ENCODE measurements around the gene PRTFDC1. TPM values are rescaled to one million over a fixed set of nuclear protein-coding genes. Genes with fewer than 3 reads are reported as not detected.

The PRTFDC1 gene
- total RNA-seq, 1 experiment from 2014 or later = 83.2 TPM

DNA sequence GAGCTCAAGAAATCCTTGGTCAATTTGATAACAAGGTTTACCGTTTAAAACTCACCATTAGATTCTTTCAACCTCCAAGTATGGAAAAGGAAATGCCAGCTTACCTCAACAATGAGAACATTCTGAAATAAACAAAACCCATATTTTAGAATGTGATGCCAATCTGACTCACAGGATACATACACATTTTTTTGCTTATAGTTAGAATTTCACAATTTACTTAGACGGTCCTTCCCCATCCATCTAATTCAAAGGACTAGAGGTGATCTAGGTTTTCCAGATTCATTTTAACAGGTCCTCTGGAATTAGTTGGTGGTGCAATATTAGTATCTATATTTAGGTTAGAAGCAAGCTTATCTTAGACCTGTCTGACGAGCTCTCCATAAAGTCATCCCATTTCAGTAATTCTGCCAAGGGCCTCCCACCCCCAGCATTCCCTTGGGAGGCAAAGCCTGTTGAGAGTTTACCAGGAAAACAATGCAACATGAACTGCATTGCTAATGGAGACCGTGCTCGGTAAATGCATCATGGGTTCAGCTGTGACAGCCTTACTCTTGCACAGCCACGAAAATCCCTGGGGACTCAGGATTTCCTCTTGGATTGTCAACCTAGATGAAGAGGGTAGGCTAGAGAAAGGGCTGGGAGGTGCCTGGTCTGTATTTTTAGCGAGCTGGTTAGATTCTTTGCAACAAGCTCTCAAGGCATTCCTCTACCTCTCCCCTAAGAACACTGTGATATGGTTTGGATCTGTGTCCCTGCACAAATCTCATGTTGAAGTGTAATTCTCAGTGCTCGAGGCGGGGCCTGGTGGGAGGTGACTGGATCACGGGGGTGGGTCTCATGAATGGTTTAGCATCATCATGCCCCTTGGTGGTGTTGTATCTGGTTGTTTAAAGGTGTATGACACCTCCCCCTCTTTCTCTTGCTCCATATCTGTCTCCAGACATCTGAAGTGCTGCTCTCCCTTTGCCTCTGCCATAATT, 93.8 kb downstream of the PRTFDC1 start:
- no peak overlapping the region for H3K27ac Mint-ChIP-seq (ENCODE audit: unreplicated experiment)
- Histone ChIP-seq H3K9me3 (no peaks in the 10 kb centered on the region), H3K4me1 (peaks cover 3% of the 10 kb centered on the region; the same call in 1 of the 2 replicates), H3K4me3 (ENCODE audit: low read depth, low read length) (no peak overlapping the region), H3K27me3 (replicated peaks; ENCODE audit: control insufficient read depth, insufficient read depth, low read length) (no peaks in the 10 kb centered on the region), H3K36me3 (ENCODE audit: control insufficient read depth, insufficient read depth, low read length) (no peaks in the 10 kb centered on the region)
- intact Hi-C loops (cut with micrococcal nuclease; ENCODE audit: unreplicated experiment) = no loop called here
- H3K4me1 Mint-ChIP-seq (ENCODE audit: low read depth, unreplicated experiment) = no peaks in the 10 kb centered on the region
- H3K9me3 Mint-ChIP-seq (ENCODE audit: unreplicated experiment) = no peaks in the 10 kb centered on the region
- no TSS peak for BruUV-seq (replicated peaks)
- CTCF ChIA-PET = no interaction called here
- no peak overlapping the region for H3K4me3 Mint-ChIP-seq (ENCODE audit: unreplicated experiment)
- no peaks in the 10 kb centered on the region for H3K36me3 Mint-ChIP-seq (ENCODE audit: insufficient read depth, unreplicated experiment)
- DNase-seq = no peak
- POLR2A ChIA-PET = no interaction called here
- no peak for TF ChIP-seq CTCF (IDR thresholded peaks at IDR 0.05; ENCODE audit: insufficient read depth in 1 of 2, low read depth in 1 of 2, low read length in 1 of 2, severe bottlenecking in 1 of 2, unreplicated experiment in 1 of 2)
- no peaks in the 10 kb centered on the region for H3K27me3 Mint-ChIP-seq (ENCODE audit: insufficient read depth, unreplicated experiment)

DNA sequence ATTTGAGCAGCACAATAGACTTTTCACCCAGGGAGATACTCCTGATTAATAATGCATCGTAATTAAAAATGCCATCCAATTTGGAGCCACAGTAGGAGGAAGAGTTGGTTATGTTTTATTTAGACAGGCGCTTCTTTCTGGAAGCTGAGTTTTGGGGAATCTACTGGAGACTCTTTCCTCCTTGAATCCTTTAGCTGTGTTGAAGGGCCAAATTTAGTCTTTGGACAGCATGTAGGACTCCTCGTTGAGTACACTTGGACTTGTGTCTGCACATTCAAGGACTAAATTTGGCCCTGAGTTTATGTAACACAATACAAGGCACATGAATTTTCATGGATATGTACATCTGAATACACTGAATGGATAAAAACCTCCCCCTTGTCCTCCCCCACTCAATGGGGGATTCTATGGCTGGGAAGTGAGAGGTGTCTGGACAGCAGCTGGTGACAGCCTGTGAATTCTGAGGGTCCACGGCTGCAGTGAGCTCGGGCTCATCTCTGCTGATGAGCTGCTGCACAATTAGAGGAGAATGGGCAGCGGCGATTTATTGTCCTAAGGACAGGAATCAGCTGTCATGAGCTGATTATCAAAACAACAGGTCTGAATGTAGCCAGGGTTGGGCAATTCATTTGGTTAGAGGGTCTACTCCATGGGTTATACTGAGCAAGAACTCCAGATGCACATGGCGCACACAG, 95.2 kb downstream of the PRTFDC1 start:
- no peak overlapping the region for H3K4me3 ChIP-seq (ENCODE audit: low read depth, low read length)
- ChIA-PET POLR2A (interaction anchor here (0.6 kb wide), 1 partner anchor 156 kb away, joined by 5 read pairs; no protein-coding TSS in a partner anchor), CTCF (no interaction called here)
- TF ChIP-seq CTCF (IDR thresholded peaks at IDR 0.05; ENCODE audit: insufficient read depth in 1 of 2, low read depth in 1 of 2, low read length in 1 of 2, severe bottlenecking in 1 of 2, unreplicated experiment in 1 of 2) = no peak
- no peaks in the 10 kb centered on the region for H3K27me3 ChIP-seq (replicated peaks; ENCODE audit: control insufficient read depth, insufficient read depth, low read length)
- no peaks in the 10 kb centered on the region for H3K9me3 Mint-ChIP-seq (ENCODE audit: unreplicated experiment)
- no peaks in the 10 kb centered on the region for H3K27me3 Mint-ChIP-seq (ENCODE audit: insufficient read depth, unreplicated experiment)
- no peaks in the 10 kb centered on the region for H3K9me3 ChIP-seq
- H3K36me3 Mint-ChIP-seq (ENCODE audit: insufficient read depth, unreplicated experiment) = no peaks in the 10 kb centered on the region
- intact Hi-C loops (cut with micrococcal nuclease; ENCODE audit: unreplicated experiment) = no loop called here
- peaks cover 3% of the 10 kb centered on the region; the same call in 1 of the 2 replicates for H3K4me1 ChIP-seq
- no peak overlapping the region for H3K4me3 Mint-ChIP-seq (ENCODE audit: unreplicated experiment)
- H3K27ac Mint-ChIP-seq (ENCODE audit: unreplicated experiment) = no peak overlapping the region
- no peaks in the 10 kb centered on the region for H3K4me1 Mint-ChIP-seq (ENCODE audit: low read depth, unreplicated experiment)
- DNase-seq = no peak
- H3K36me3 ChIP-seq (ENCODE audit: control insufficient read depth, insufficient read depth, low read length) = no peaks in the 10 kb centered on the region
- no TSS peak for BruUV-seq (replicated peaks)

- Histone ChIP-seq H3K4me1 (peaks cover 12% of the 10 kb centered on the region), H3K9me3 (no peaks in the 10 kb centered on the region), H3K27me3 (replicated peaks; ENCODE audit: control insufficient read depth, insufficient read depth, low read length) (no peaks in the 10 kb centered on the region), H3K36me3 (ENCODE audit: control insufficient read depth, insufficient read depth, low read length) (no peaks in the 10 kb centered on the region), H3K4me3 (ENCODE audit: low read depth, low read length) (no peak overlapping the region)
- Mint-ChIP-seq H3K4me3 (ENCODE audit: unreplicated experiment) (no peak overlapping the region), H3K4me1 (ENCODE audit: low read depth, unreplicated experiment) (peaks cover 10% of the 10 kb centered on the region), H3K27me3 (ENCODE audit: insufficient read depth, unreplicated experiment) (no peaks in the 10 kb centered on the region), H3K27ac (ENCODE audit: unreplicated experiment) (no peak overlapping the region), H3K9me3 (ENCODE audit: unreplicated experiment) (no peaks in the 10 kb centered on the region), H3K36me3 (ENCODE audit: insufficient read depth, unreplicated experiment) (no peaks in the 10 kb centered on the region)
- no TSS peak for BruUV-seq (replicated peaks)
- intact Hi-C loops (cut with micrococcal nuclease; ENCODE audit: unreplicated experiment) = no loop called here
- CTCF ChIA-PET = interaction anchor here (0.6 kb wide), 1 partner anchor 97 kb away, joined by 4 read pairs; no protein-coding TSS in a partner anchor
- DNase-seq = no peak
- TF ChIP-seq CTCF (IDR thresholded peaks at IDR 0.05; ENCODE audit: insufficient read depth in 1 of 2, low read depth in 1 of 2, low read length in 1 of 2, severe bottlenecking in 1 of 2, unreplicated experiment in 1 of 2) = no peak
- POLR2A ChIA-PET = no interaction called here
Measured at GRCh38 chr10:24854256-24854655, 98.2 kb downstream of the PRTFDC1 start.

All from Caco-2 (cell line).